HG03108 (cell line): ENCODE measurements around the gene KLF2.

Experiments
- ATAC-seq: cut with Tn5 transposase; IDR thresholded peaks from one replicate; pipeline ENCODE4 v1.9.1; 2021; ENCODE audit warnings: moderate library complexity; ENCODE audit not compliant: unreplicated experiment

Gene KLF2

GRCh38 chr19:16375157-16375935 is 50.7 kb downstream of the KLF2 start:
- ATAC-seq: no peak

GRCh38 chr19:16375936-16376185 is 51.2 kb downstream of the KLF2 start:
- no peak for ATAC-seq

- ATAC-seq: no peak
Measured at GRCh38 chr19:16376241-16376640, 51.6 kb downstream of the KLF2 start.

- no peak for ATAC-seq
Measured at GRCh38 chr19:16376649-16377048, 52.0 kb downstream of the KLF2 start.

GRCh38 chr19:16377521-16377920 is 52.9 kb downstream of the KLF2 start:
- ATAC-seq: no peak
